Immature natural killer cell (primary cell): ENCODE results near the gene COL7A1. TPM values are rescaled to one million over a fixed set of nuclear protein-coding genes. Genes with fewer than 3 reads are reported as not detected.
A peak's percentile ranks its signal among the peaks of the same experiment; 100 is the strongest.

ENCODE experiments used
- DNase-seq, 3 donors: peaks; one replicate each; pipeline ENCODE4 v3.0.0; 2022; ENCODE audit warnings: mixed read lengths in 1 of 3
- H3K27ac Mint-ChIP-seq, 6 donors: one replicate each; pipeline ENCODE4 v1.8.0; 2020; ENCODE audit warnings: mixed read lengths in 6 of 6, mild to moderate bottlenecking in 5 of 6, inconsistent platforms in 4 of 6, moderate library complexity in 3 of 6
- H3K27me3 Mint-ChIP-seq, 3 donors: one replicate each; pipeline ENCODE4 v1.8.0; 2020 to 2021; ENCODE audit warnings: low read depth in 3 of 3, mild to moderate bottlenecking in 3 of 3, mixed read lengths in 3 of 3, moderate library complexity in 3 of 3, inconsistent platforms in 1 of 3
- H3K36me3 Mint-ChIP-seq, 3 donors: one replicate each; pipeline ENCODE4 v1.8.0; 2020; ENCODE audit warnings: mixed read lengths in 3 of 3, inconsistent platforms in 2 of 3, mild to moderate bottlenecking in 2 of 3
- H3K4me1 Mint-ChIP-seq, 2 donors: one replicate each; pipeline ENCODE4 v1.8.0; 2020; ENCODE audit warnings: inconsistent platforms in 2 of 2, mild to moderate bottlenecking in 2 of 2, mixed read lengths in 2 of 2, moderate library complexity in 1 of 2
- H3K4me3 Mint-ChIP-seq, 5 donors: one replicate each; pipeline ENCODE4 v1.8.0; 2020; ENCODE audit warnings: mild to moderate bottlenecking in 5 of 5, mixed read lengths in 5 of 5, inconsistent platforms in 3 of 5, moderate library complexity in 3 of 5
- H3K9me3 Mint-ChIP-seq, 6 donors: one replicate each; pipeline ENCODE4 v1.8.0; 2020; ENCODE audit warnings: mild to moderate bottlenecking in 6 of 6, mixed read lengths in 6 of 6, inconsistent platforms in 4 of 6, moderate library complexity in 3 of 6
- polyA plus RNA-seq, 3 donors: library from polyadenylated mRNA; unstranded; fragments of 300-500 nt; fragmentation: Illumina TruSeq; gene quantifications; one replicate each; pipeline ENCODE4 v1.2.3, GENCODE V29; 2021

Gene COL7A1
- polyA plus RNA-seq, 3 donors from 2014 or later = not detected

GRCh38 chr3:48592519-48593087 is 2.5 kb downstream of the COL7A1 start:
- H3K9me3 Mint-ChIP-seq = no peaks in the 10 kb centered on the region
- peaks cover 0 to 4% (median 0%) of the 10 kb centered on the region in 3 donors for H3K36me3 Mint-ChIP-seq
- no peak overlapping the region for H3K4me3 Mint-ChIP-seq
- H3K27me3 Mint-ChIP-seq = peaks cover 5 to 19% (median 12%) of the 10 kb centered on the region in 3 donors
- DNase-seq = no peak
- H3K4me1 Mint-ChIP-seq = no peaks in the 10 kb centered on the region
- no peak overlapping the region for H3K27ac Mint-ChIP-seq

- no peaks in the 10 kb centered on the region for H3K9me3 Mint-ChIP-seq
- no peak overlapping the region for H3K27ac Mint-ChIP-seq
- H3K36me3 Mint-ChIP-seq = no peaks in the 10 kb centered on the region
- H3K27me3 Mint-ChIP-seq = peaks cover 3 to 15% (median 15%) of the 10 kb centered on the region in 3 donors
- H3K4me3 Mint-ChIP-seq = no peak overlapping the region
- no peak for DNase-seq
- no peaks in the 10 kb centered on the region for H3K4me1 Mint-ChIP-seq
Measured at GRCh38 chr3:48591886-48592518, 3.1 kb downstream of the COL7A1 start.

- no peaks in the 10 kb centered on the region for H3K4me1 Mint-ChIP-seq
- no peaks in the 10 kb centered on the region for H3K36me3 Mint-ChIP-seq
- DNase-seq = no peak
- H3K27me3 Mint-ChIP-seq = peaks cover 3 to 15% (median 13%) of the 10 kb centered on the region in 3 donors
- no peaks in the 10 kb centered on the region for H3K9me3 Mint-ChIP-seq
- H3K4me3 Mint-ChIP-seq = no peak overlapping the region
- H3K27ac Mint-ChIP-seq = no peak overlapping the region
Measured at GRCh38 chr3:48591436-48591835, 3.7 kb downstream of the COL7A1 start.

GRCh38 chr3:48588230-48588629 is 6.9 kb downstream of the COL7A1 start:
- DNase-seq = no peak
- Mint-ChIP-seq H3K36me3 (no peaks in the 10 kb centered on the region), H3K4me1 (no peaks in the 10 kb centered on the region), H3K27me3 (peaks cover 2 to 10% (median 6%) of the 10 kb centered on the region in 3 donors), H3K4me3 (no peak overlapping the region), H3K27ac (no peak overlapping the region), H3K9me3 (no peaks in the 10 kb centered on the region)

GRCh38 chr3:48587686-48588085 is 7.4 kb downstream of the COL7A1 start:
- H3K4me3 Mint-ChIP-seq = peak overlapping the region in 1 of 5 donors; percentile 42

GRCh38 chr3:48585411-48585810 is 9.7 kb downstream of the COL7A1 start:
- no peaks in the 10 kb centered on the region for H3K4me1 Mint-ChIP-seq
- no peaks in the 10 kb centered on the region for H3K36me3 Mint-ChIP-seq
- DNase-seq = no peak
- no peak overlapping the region for H3K27ac Mint-ChIP-seq
- H3K27me3 Mint-ChIP-seq = peaks cover 2 to 6% (median 5%) of the 10 kb centered on the region in 3 donors
- H3K9me3 Mint-ChIP-seq = no peaks in the 10 kb centered on the region
- H3K4me3 Mint-ChIP-seq = no peak overlapping the region

More at GRCh38 chr3:48587686-48588085, 7.4 kb downstream of the COL7A1 start:
- no peaks in the 10 kb centered on the region for H3K9me3 Mint-ChIP-seq
- H3K27me3 Mint-ChIP-seq = peaks cover 2 to 9% (median 6%) of the 10 kb centered on the region in 3 donors
- no peak for DNase-seq
- no peaks in the 10 kb centered on the region for H3K36me3 Mint-ChIP-seq
- H3K4me1 Mint-ChIP-seq = no peaks in the 10 kb centered on the region
- no peak overlapping the region for H3K27ac Mint-ChIP-seq

- H3K4me1 Mint-ChIP-seq = no peaks in the 10 kb centered on the region
- H3K9me3 Mint-ChIP-seq = no peaks in the 10 kb centered on the region
- no peak overlapping the region for H3K4me3 Mint-ChIP-seq
- H3K36me3 Mint-ChIP-seq = no peaks in the 10 kb centered on the region
- H3K27me3 Mint-ChIP-seq = peaks cover 2 to 6% (median 5%) of the 10 kb centered on the region in 3 donors
- H3K27ac Mint-ChIP-seq = no peak overlapping the region
- no peak for DNase-seq
Measured at GRCh38 chr3:48584836-48585235, 10.3 kb downstream of the COL7A1 start.

GRCh38 chr3:48581621-48582481 is 13.3 kb downstream of the COL7A1 start:
- Mint-ChIP-seq H3K4me3 (no peak overlapping the region), H3K9me3 (no peaks in the 10 kb centered on the region), H3K36me3 (no peaks in the 10 kb centered on the region)

GRCh38 chr3:48576647-48577046 is 18.5 kb downstream of the COL7A1 start:
- no peak overlapping the region for H3K27ac Mint-ChIP-seq
- H3K36me3 Mint-ChIP-seq = no peaks in the 10 kb centered on the region
- no peaks in the 10 kb centered on the region for H3K4me1 Mint-ChIP-seq
- H3K27me3 Mint-ChIP-seq = no peaks in the 10 kb centered on the region
- H3K9me3 Mint-ChIP-seq = no peaks in the 10 kb centered on the region
- no peak overlapping the region for H3K4me3 Mint-ChIP-seq
- no peak for DNase-seq

More at GRCh38 chr3:48581621-48582481, 13.3 kb downstream of the COL7A1 start:
- no peak overlapping the region for H3K27ac Mint-ChIP-seq
- DNase-seq = no peak
- H3K27me3 Mint-ChIP-seq = peaks cover 0 to 3% (median 0%) of the 10 kb centered on the region in 3 donors
- no peaks in the 10 kb centered on the region for H3K4me1 Mint-ChIP-seq

GRCh38 chr3:48575366-48575765 is 19.8 kb downstream of the COL7A1 start:
- no peaks in the 10 kb centered on the region for H3K9me3 Mint-ChIP-seq
- H3K4me3 Mint-ChIP-seq = no peak overlapping the region
- no peaks in the 10 kb centered on the region for H3K4me1 Mint-ChIP-seq
- no peak overlapping the region for H3K27ac Mint-ChIP-seq
- no peaks in the 10 kb centered on the region for H3K36me3 Mint-ChIP-seq
- DNase-seq = no peak
- peaks cover 0 to 1% (median 0%) of the 10 kb centered on the region in 3 donors for H3K27me3 Mint-ChIP-seq

- peaks cover 0 to 1% (median 1%) of the 10 kb centered on the region in 3 donors for H3K27me3 Mint-ChIP-seq
- no peak overlapping the region for H3K27ac Mint-ChIP-seq
- H3K4me3 Mint-ChIP-seq = no peak overlapping the region
- DNase-seq = no peak
- no peaks in the 10 kb centered on the region for H3K36me3 Mint-ChIP-seq
- H3K9me3 Mint-ChIP-seq = no peaks in the 10 kb centered on the region
- no peaks in the 10 kb centered on the region for H3K4me1 Mint-ChIP-seq
Measured at GRCh38 chr3:48573973-48574585, 21.1 kb downstream of the COL7A1 start.

GRCh38 chr3:48572517-48572916 is 22.6 kb downstream of the COL7A1 start:
- peak overlapping the region in 1 of 6 donors; percentile 16 for H3K27ac Mint-ChIP-seq
- H3K27me3 Mint-ChIP-seq = peaks cover 0 to 3% (median 2%) of the 10 kb centered on the region in 3 donors
- no peaks in the 10 kb centered on the region for H3K36me3 Mint-ChIP-seq
- no peaks in the 10 kb centered on the region for H3K4me1 Mint-ChIP-seq
- no peaks in the 10 kb centered on the region for H3K9me3 Mint-ChIP-seq
- no peak for DNase-seq
- H3K4me3 Mint-ChIP-seq = no peak overlapping the region

- H3K27ac Mint-ChIP-seq = no peak overlapping the region
- H3K4me1 Mint-ChIP-seq = no peaks in the 10 kb centered on the region
- H3K27me3 Mint-ChIP-seq = peaks cover 0 to 3% (median 2%) of the 10 kb centered on the region in 3 donors
- no peak overlapping the region for H3K4me3 Mint-ChIP-seq
- no peaks in the 10 kb centered on the region for H3K36me3 Mint-ChIP-seq
- no peak for DNase-seq
- no peaks in the 10 kb centered on the region for H3K9me3 Mint-ChIP-seq
Measured at GRCh38 chr3:48571938-48572337, 23.2 kb downstream of the COL7A1 start.
